HG02981 (cell line): ENCODE measurements around the gene GAPDHS.

Source experiments
- ATAC-seq: cut with Tn5 transposase; IDR thresholded peaks from one replicate; pipeline ENCODE4 v1.9.1; 2021; ENCODE audit warnings: mild to moderate bottlenecking, moderate library complexity; ENCODE audit not compliant: unreplicated experiment

The GAPDHS gene

DNA sequence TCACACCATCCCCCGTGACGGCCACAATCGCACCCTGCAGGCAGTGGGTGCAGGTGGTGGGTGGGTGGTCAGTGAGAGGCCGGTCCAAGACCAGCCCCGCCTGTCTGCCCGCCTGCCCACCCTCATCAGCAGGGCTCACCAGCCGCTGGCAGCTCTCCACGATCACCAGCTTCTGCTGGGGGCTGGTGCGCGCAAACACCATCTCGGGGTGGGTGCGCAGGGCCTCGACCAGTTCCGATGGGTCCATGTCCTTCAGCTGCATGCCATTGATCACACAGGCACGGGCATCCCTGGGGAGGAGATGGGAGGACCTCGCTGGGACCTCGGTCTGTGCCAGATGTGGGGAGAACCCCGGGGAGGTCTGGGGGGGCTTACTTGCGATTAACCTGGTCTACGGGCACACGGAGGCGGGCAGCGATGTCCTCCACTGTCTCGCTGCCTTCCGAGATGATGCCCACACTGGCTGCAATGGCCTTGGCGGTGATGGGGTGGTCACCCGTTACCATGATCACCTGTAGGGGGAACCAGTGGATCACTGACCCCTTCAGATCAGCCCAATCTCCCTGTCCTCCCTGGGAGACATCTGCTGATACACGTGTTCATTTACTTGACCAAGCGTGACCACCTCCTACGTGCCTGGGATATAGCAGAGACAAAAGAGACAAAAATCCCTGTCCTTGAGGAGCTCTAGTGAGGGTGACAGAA is 22.2 kb downstream of the GAPDHS start:
- ATAC-seq, result no peak

DNA sequence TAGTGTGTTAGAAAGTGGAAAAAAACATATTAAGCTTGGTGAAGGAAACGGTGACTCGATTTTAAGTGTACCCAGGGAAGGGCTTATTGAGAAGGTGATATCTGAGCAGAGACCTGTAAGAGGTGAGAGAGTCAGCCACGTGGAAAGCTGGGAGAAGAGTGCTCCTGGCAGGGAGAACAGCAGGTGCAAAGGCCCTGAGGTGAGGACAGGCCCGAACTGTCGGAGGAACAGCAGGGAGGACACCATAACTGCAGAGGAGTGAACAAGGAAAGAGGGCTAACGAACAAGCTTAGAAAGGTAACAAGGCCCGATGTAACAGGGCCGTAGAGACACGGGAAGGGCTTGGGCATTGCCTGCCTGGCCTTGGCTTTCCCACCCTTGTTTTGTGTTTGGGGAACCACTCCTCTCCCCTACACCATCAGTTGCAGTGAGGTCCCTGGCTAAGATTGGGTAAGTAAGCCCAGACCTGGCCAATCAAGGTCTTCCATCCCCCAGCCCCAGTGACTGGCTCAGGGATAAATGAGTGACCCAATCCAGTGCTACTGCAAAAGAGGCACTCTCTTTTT is 22.9 kb downstream of the GAPDHS start:
- ATAC-seq, result no peak

- ATAC-seq, result no peak
Observed at GRCh38 chr19:35556846-35557538, 23.7 kb downstream of the GAPDHS start.

DNA sequence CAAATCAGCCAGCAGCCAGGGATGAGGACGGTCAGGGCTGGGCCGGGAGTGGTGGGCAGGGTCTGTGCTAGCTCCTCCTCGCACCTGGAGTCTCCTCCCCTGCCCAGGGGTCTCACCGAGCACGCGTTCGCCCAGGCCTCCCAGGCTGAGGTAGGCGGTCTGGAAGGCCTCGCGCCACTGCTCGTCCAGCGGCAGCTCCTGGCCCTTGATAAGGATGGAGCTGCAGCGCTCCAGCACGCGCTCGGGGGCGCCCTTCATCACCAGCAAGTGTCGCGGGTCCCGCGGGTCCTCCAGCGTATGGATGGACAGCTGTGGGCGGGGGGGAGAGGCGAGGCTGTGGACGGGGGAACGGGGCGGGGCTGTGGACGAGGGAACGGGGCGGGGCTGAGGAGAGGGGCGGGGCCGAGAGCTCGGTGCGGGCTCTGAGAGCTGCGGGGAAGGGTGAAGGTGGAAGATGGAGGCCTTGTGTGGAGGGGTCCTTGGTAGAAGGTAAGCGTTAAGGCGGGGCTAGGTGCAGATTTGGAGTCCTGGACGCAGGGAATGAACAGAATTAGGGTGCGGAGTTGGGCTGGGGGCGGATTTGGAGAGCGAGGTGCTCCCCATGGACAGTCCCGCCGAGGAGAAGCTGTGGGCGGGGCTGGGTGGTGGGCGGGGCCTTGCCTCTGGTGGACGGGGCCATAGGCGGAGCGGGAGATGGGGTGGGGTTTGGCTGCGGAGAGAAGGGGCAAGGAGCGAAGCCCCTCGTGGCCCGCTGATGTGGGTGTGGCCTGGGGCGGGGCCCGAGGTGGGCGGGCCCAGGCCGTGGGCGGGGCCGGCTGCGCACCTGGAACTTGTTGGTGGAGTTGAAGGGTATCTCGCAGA is 24.5 kb downstream of the GAPDHS start:
- ATAC-seq, result no peak

GRCh38 chr19:35558400-35559280 is 25.4 kb downstream of the GAPDHS start:
- no peak for ATAC-seq

- ATAC-seq, result no peak
Observed at GRCh38 chr19:35559281-35559659, 26.0 kb downstream of the GAPDHS start.

GRCh38 chr19:35559781-35560180 is 26.5 kb downstream of the GAPDHS start:
- ATAC-seq, result no peak

DNA sequence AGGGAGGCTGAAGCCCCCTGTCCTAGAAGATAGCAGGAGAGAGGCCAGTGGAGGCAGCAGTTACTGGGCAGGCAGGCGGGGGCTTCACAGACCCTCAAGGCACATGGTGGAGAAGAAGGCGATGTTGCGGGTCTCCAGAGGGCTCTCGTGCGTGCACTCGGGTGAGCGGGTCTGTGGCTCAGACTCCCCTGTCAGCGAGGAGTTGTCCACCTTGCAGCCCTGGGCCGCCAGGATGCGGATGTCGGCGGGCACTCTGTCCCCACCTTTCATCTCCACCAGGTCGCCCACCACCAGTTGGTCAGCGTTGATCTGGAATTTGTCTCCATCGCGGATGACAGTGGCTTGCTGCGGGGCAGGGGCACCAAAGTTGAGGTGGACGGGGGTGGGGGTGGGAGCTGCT is 27.0 kb downstream of the GAPDHS start:
- ATAC-seq, result no peak

DNA sequence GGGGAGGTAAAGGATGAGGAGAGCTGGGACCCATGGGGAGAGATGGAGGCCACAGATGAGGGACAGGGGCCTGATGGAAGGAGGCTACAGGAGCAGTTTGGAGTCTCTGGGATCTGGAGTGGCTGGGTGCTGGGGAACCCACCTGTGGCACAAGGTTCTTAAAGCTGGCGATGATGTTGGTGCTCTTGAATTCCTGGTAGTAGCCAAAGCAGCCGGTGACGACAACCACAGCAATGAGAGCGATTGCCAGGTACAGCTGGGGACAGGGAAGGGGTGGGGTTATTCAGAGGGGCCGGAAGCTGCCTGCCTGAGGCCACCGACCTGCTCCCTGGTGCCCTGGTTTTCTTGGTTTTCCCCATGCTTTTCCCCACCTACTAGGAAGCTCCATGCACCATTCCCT is 27.4 kb downstream of the GAPDHS start:
- ATAC-seq, result no peak

GRCh38 chr19:35561436-35561835 is 28.2 kb downstream of the GAPDHS start:
- no peak for ATAC-seq

DNA sequence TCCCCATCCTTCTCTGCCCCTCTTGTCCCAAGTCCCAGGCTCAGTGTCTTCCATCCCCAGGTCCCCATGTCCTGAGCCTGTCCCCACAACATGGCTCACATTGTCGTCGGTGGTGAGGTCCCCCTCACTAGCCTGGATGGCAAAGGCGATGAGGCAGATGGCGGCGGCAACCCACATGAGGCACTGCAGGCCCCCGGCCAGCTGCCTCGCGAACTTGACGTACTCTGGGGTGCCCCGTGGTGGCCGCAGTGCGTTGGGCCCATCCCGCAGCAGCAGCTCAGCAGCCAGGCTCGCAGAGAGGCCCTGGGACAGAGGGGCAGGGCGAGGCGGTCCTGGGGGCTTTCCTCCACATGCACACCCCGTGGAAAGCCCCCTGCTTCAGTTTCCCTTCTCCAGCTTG is 29.1 kb downstream of the GAPDHS start:
- ATAC-seq, result no peak

- ATAC-seq, result no peak
Observed at GRCh38 chr19:35562776-35563175, 29.5 kb downstream of the GAPDHS start.

- ATAC-seq, result no peak
Observed at GRCh38 chr19:35563207-35563829, 30.1 kb downstream of the GAPDHS start, which contains the start of gene ATP4A. TSS of gene ATP4A (minus strand) at chr19:35563658. CDS start at chr19:35563629, 29 bp downstream.

DNA sequence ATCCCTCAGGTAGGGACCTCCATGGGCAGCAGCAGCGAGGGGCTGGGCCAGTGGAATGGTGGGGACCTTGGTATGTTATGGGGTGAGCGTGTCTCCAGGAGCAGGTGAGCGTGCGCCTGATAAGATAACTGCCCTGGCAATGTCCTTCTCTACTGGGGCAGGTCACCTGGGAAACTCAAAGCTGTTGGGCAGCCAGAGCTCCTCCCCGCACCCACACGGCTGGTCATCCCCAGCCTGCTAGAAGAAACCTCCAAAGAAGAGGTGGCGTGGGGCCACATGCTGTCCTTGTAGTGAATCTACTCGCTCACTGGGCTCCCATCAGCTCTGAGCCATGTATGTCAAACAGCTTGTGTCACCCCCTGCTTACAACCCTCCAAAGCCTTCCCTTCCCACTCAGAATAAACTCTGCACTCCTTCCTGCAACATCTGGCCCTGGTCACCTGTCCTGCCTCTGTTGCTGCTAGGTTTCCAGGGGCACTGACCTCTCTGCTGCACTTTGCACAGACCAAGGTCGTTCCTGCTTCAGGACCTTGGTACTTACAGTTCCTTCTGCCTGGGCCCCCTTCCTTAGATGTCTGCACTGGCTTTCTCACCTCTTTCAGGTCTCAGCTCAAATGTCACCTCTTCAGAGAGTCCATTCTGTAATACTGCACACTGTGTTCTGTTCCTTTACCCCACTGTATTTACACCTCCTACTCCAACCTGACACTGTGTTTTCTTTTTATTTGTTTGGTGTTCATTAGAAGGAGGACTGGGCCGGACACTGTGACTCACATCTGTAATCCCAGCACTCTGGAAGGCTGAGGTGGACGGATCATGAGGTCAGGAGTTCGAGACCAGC is 32.0 kb downstream of the GAPDHS start:
- no peak for ATAC-seq

DNA sequence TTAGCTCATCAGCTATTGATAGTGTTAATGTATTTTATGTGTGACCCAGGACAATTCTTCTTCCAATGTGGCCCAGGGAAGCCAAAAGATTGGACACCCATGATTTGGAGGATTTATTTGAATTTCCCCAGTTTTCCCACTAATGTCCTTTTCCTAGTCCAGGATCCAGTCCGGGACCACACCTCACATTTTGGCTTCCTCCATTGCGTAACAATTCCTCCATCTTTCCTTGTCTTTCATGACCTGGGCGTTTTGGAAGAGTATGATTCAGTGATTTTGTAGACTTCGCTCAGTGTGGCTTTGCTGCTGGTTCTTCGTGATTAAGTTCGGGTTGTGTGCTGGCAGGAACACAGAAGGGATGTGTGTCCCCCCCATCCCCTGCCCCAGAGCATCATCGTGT is 33.5 kb downstream of the GAPDHS start:
- no peak for ATAC-seq

DNA sequence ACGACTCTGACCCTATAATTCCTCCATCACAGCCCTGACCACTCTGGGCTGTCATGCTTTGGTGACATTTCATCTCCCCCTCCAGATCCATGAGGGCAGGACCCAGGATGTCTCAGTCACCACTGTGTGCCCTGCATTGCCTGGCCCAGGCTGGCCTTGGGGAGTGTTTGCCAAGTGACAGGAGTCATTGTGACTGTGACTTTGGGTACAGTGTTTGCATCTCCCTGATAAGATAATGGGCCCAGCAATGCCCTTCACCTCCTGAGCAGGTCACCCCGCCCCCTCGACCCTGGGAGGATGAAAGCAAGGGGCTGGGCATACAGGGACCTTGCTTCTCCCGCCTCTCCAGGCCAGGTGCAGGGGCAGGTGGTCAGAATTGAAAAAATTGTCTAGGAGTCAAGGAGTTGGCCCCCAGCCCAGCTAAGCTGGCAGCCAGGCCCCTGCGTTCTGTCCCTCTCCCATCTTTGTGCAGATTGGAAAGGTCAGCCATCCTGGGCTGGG is 36.1 kb downstream of the GAPDHS start:
- ATAC-seq, result no peak

DNA sequence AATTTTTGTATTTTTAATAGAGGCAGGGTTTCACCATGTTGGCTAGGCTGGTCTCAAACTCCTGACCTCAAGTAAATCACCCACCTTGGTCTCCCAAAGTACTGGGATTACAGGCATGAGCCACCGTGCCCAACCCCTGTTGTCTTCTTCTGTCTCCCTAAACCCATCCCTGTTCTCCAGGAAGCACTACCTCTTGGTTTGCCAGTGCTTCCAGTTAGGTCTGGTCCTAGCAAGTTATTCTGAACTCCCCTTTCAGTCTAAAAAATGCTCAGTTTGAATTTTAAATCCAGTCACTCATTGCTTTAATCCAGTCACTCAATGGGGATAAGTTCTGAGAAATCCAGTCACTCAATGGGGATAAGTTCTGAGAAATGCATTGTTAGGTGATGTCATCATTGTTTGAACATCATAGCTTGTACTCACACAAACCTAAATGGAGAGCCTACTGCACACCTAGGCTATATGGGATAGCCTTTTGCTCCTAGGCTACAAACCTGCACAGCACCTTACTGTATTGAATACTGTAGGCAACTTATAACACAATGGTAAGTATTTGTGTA is 38.2 kb downstream of the GAPDHS start:
- no peak for ATAC-seq

DNA sequence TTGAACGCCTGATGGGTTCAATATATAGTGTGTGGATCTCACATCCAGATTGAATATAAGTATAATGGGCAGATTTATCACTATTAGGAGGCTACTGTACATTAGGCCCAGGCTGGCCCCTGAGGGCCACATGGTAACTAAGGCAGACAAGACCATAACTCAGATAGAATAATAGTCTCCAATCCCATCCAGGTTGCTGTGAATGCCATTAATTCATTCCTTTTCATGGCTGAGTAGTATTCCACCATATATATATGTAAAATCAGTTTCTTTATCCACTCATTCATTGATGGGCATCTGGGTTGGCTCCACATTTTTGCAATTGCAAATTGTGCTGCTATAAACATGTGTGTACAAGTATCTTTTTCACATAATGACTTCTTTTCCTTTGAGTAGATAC is 44.7 kb downstream of the GAPDHS start:
- ATAC-seq, result no peak

GRCh38 chr19:35578707-35579106 is 45.5 kb downstream of the GAPDHS start:
- no peak for ATAC-seq
